Fibroblast of lung (primary cell): ENCODE data around the gene PLA1A. TPM values are rescaled to one million over a fixed set of nuclear protein-coding genes. Genes with fewer than 3 reads are reported as not detected.

Experiments
- DNase-seq, 2 donors: peaks; one replicate each; pipeline versions ENCODE4 v3.0.0 to v3.0.0-alpha.2; 2010; ENCODE audit warnings: low read depth in 2 of 2
- H2AFZ ChIP-seq: 2 replicates; pipeline ENCODE4 v1.5.1; 2012; ENCODE audit warnings: low read length, control low read depth, inconsistent platforms
- H3K27ac ChIP-seq: 2 replicates; pipeline ENCODE4 v1.5.1; 2011; ENCODE audit warnings: low read length, control low read depth; ENCODE audit not compliant: insufficient read depth
- H3K27me3 ChIP-seq: 2 replicates; pipeline ENCODE4 v1.5.1; 2011; ENCODE audit warnings: mild to moderate bottlenecking, low read length; ENCODE audit not compliant: control insufficient read depth, insufficient read depth
- H3K36me3 ChIP-seq: 2 replicates; pipeline ENCODE4 v1.5.1; 2011; ENCODE audit warnings: low read length; ENCODE audit not compliant: control insufficient read depth, insufficient read depth
- H3K4me1 ChIP-seq: 2 replicates; pipeline ENCODE4 v1.5.1; 2011; ENCODE audit warnings: low read length; ENCODE audit not compliant: control insufficient read depth, insufficient read depth; ENCODE audit errors: extremely low read depth
- H3K4me2 ChIP-seq: 2 replicates; pipeline ENCODE4 v1.5.1; 2011; ENCODE audit warnings: low read length, control low read depth; ENCODE audit not compliant: insufficient read depth; ENCODE audit errors: extremely low read depth
- H3K4me3 ChIP-seq, 4 experiments: fragments of 200-600 bp in 1 of 4; sonication (generic) in 1 of 4; replicated peaks in 1 of 4; 2 replicates each; pipeline ENCODE4 v1.5.1; 2011 to 2016; ENCODE audit warnings: low read length in 4 of 4, low read depth in 3 of 4, mild to moderate bottlenecking in 3 of 4, control low read depth in 2 of 4, inconsistent platforms in 1 of 4, mixed read lengths in 1 of 4; ENCODE audit not compliant: insufficient read depth in 1 of 4; ENCODE audit errors: control extremely low read depth in 1 of 4
- H3K79me2 ChIP-seq: 2 replicates; pipeline ENCODE4 v1.5.1; 2012; ENCODE audit warnings: mild to moderate bottlenecking, low read length, inconsistent platforms; ENCODE audit not compliant: control insufficient read depth, insufficient read depth
- H3K9ac ChIP-seq: 2 replicates; pipeline ENCODE4 v1.5.1; 2011; ENCODE audit warnings: mild to moderate bottlenecking, low read length, control low read depth; ENCODE audit not compliant: insufficient read depth
- H3K9me3 ChIP-seq: 2 replicates; pipeline ENCODE4 v1.5.1; 2012; ENCODE audit warnings: low read depth, low read length; ENCODE audit not compliant: control insufficient read depth, insufficient read depth
- H4K20me1 ChIP-seq: 2 replicates; pipeline ENCODE4 v1.5.1; 2011; ENCODE audit warnings: low read length; ENCODE audit not compliant: control insufficient read depth, insufficient read depth; ENCODE audit errors: extremely low read depth
- CTCF ChIP-seq, 2 donors: IDR thresholded peaks in 1 of 2; conservative IDR thresholded peaks in 1 of 2; 1 replicate in 1 of 2; 2 replicates in 1 of 2; pipeline ENCODE4 v1.5.1; 2011 to 2012; ENCODE audit warnings: low read length in 2 of 2, control low read depth in 1 of 2, inconsistent platforms in 1 of 2, low read depth in 1 of 2, mild to moderate bottlenecking in 1 of 2
- EZH2 ChIP-seq: IDR thresholded peaks from 2 replicates; pipeline ENCODE4 v1.5.1; 2012; ENCODE audit warnings: low read length, control low read depth, mild to moderate bottlenecking; ENCODE audit errors: missing control alignments
- polyA plus RNA-seq, 2 donors: library from polyadenylated mRNA; depleted of rRNA in 1 of 2; stranded (reverse) in 1 of 2; unstranded in 1 of 2; fragments of >200 nt; gene quantifications; 2 replicates each; pipeline ENCODE4 v1.2.1, GENCODE V29; 2011 to 2012; ENCODE audit warnings: missing spikeins in 1 of 2
- total RNA-seq: library from RNA; depleted of rRNA; stranded (reverse); fragments of >200 nt; gene quantifications from 2 replicates; pipeline ENCODE4 v1.2.1, GENCODE V29; 2014

PLA1A gene
- total and polyA plus RNA-seq, 2 donors (not counting 1 experiment from before 2014, with no cell fraction given): under 0.01 TPM; not detected in 1

GRCh38 chr3:119600732-119601131, 3.0 kb downstream of the PLA1A start:
- no peaks in the 10 kb centered on the region for H3K4me1 ChIP-seq
- TF ChIP-seq EZH2 (no peak), CTCF (conservative IDR thresholded peaks at IDR 0.05 in 1 of 2, IDR thresholded peaks at IDR 0.05 in 1 of 2; ENCODE audit: low read depth in 1 of 2, low read length in 2 of 2) (peak; percentile 22 to 28)
- DNase-seq: no peak
- no peaks in the 10 kb centered on the region for H3K36me3 ChIP-seq
- no peak overlapping the region for H3K27ac ChIP-seq
- H3K79me2 ChIP-seq: no peaks in the 10 kb centered on the region
- H3K9ac ChIP-seq: no peak overlapping the region
- H3K9me3 ChIP-seq: no peaks in the 10 kb centered on the region
- no peak overlapping the region for H3K4me3 ChIP-seq
- no peak overlapping the region for H2AFZ ChIP-seq
- H3K4me2 ChIP-seq: no peak overlapping the region
- H4K20me1 ChIP-seq: no peaks in the 10 kb centered on the region
- no peaks in the 10 kb centered on the region for H3K27me3 ChIP-seq

- no peak overlapping the region for H3K9ac ChIP-seq
- TF ChIP-seq CTCF (conservative IDR thresholded peaks at IDR 0.05 in 1 of 2, IDR thresholded peaks at IDR 0.05 in 1 of 2; ENCODE audit: low read depth in 1 of 2, low read length in 2 of 2) (no peak), EZH2 (no peak)
- H3K9me3 ChIP-seq: no peaks in the 10 kb centered on the region
- no peaks in the 10 kb centered on the region for H3K4me1 ChIP-seq
- no peak overlapping the region for H3K4me2 ChIP-seq
- DNase-seq: no peak
- no peaks in the 10 kb centered on the region for H3K27me3 ChIP-seq
- H3K36me3 ChIP-seq: no peaks in the 10 kb centered on the region
- no peaks in the 10 kb centered on the region for H4K20me1 ChIP-seq
- no peaks in the 10 kb centered on the region for H3K79me2 ChIP-seq
- H3K4me3 ChIP-seq: no peak overlapping the region
- H3K27ac ChIP-seq: no peak overlapping the region
- no peak overlapping the region for H2AFZ ChIP-seq
These were observed 3.5 kb downstream of the PLA1A start for GRCh38 chr3:119601154-119601553.

GRCh38 chr3:119602676-119603075, 5.0 kb downstream of the PLA1A start:
- H3K27ac ChIP-seq: no peak overlapping the region
- no peak for DNase-seq

More at GRCh38 chr3:119602676-119603075, 5.0 kb downstream of the PLA1A start:
- H3K9me3 ChIP-seq: no peaks in the 10 kb centered on the region
- peaks cover 3% of the 10 kb centered on the region for H3K27me3 ChIP-seq
- H3K4me2 ChIP-seq: no peak overlapping the region
- H3K36me3 ChIP-seq: no peaks in the 10 kb centered on the region
- H4K20me1 ChIP-seq: no peaks in the 10 kb centered on the region
- no peak for TF ChIP-seq CTCF (conservative IDR thresholded peaks at IDR 0.05 in 1 of 2, IDR thresholded peaks at IDR 0.05 in 1 of 2; ENCODE audit: low read depth in 1 of 2, low read length in 2 of 2)
- no peak for TF ChIP-seq EZH2
- no peak overlapping the region for H2AFZ ChIP-seq
- H3K4me3 ChIP-seq: no peak overlapping the region
- H3K79me2 ChIP-seq: no peaks in the 10 kb centered on the region
- no peaks in the 10 kb centered on the region for H3K4me1 ChIP-seq
- no peak overlapping the region for H3K9ac ChIP-seq
